Thoracic aorta (tissue), 2 donors: ENCODE data around the gene SYNE3. TPM values are rescaled to one million over a fixed set of nuclear protein-coding genes. Genes with fewer than 3 reads are reported as not detected.
"Not testable (repeated sequence)": the region's sequence is repeated elsewhere in the genome, so short reads cannot be mapped to it uniquely, and the experiment has no call there.

ENCODE experiments used
- ATAC-seq: fragments of 150-250 bp; one replicate; pipeline ENCODE4 v1.8.0; 2017; ENCODE audit warnings: low read depth; ENCODE audit not compliant: insufficient number of reproducible peaks, low FRiP score
- DNase-seq: peaks from one replicate; pipeline ENCODE4 v3.0.0-alpha.2; 2020; ENCODE audit warnings: low spot score
- H3K27ac ChIP-seq, 2 donors: fragments of 200-600 bp; sonication (generic); 1 replicate in 1 of 2; 2 replicates in 1 of 2; pipeline ENCODE4 v1.5.1; 2016; ENCODE audit warnings: mild to moderate bottlenecking in 2 of 2, moderate library complexity in 2 of 2
- H3K27me3 ChIP-seq: fragments of 200-600 bp; sonication (generic); replicated peaks from 2 replicates; pipeline ENCODE4 v1.6.0; 2016; ENCODE audit warnings: mild to moderate bottlenecking; ENCODE audit not compliant: insufficient read depth
- H3K36me3 ChIP-seq: fragments of 200-600 bp; sonication (generic); one replicate; pipeline ENCODE4 v1.5.1; 2016
- H3K4me1 ChIP-seq, 2 donors: fragments of 200-600 bp; sonication (generic); 1 replicate in 1 of 2; 2 replicates in 1 of 2; pipeline versions ENCODE4 v1.5.1 to v1.6.0; 2016; ENCODE audit warnings: low read depth in 2 of 2, mild to moderate bottlenecking in 1 of 2; ENCODE audit not compliant: control insufficient read depth in 1 of 2
- H3K4me3 ChIP-seq: fragments of 200-600 bp; sonication (generic); 2 replicates; pipeline ENCODE4 v1.5.1; 2016; ENCODE audit warnings: mild to moderate bottlenecking
- H3K9me3 ChIP-seq: fragments of 200-600 bp; sonication (generic); 2 replicates; pipeline ENCODE4 v1.5.1; 2016
- total RNA-seq, 2 donors: library from RNA; depleted of rRNA; stranded (reverse); fragments of >200 nt; gene quantifications; one replicate each; pipeline versions ENCODE4 v1.1.0 to v1.2.3, GENCODE V29; 2016
- TF ChIP-seq, protein P1 (sequence below): fragments of 200-600 bp; sonication (generic); IDR thresholded peaks from one replicate; pipeline ENCODE4 v1.5.1; 2019; ENCODE audit warnings: antibody characterized with exemption

SYNE3 gene
- total RNA-seq, 2 donors from 2014 or later, result 29.5 to 43.4 TPM

DNA sequence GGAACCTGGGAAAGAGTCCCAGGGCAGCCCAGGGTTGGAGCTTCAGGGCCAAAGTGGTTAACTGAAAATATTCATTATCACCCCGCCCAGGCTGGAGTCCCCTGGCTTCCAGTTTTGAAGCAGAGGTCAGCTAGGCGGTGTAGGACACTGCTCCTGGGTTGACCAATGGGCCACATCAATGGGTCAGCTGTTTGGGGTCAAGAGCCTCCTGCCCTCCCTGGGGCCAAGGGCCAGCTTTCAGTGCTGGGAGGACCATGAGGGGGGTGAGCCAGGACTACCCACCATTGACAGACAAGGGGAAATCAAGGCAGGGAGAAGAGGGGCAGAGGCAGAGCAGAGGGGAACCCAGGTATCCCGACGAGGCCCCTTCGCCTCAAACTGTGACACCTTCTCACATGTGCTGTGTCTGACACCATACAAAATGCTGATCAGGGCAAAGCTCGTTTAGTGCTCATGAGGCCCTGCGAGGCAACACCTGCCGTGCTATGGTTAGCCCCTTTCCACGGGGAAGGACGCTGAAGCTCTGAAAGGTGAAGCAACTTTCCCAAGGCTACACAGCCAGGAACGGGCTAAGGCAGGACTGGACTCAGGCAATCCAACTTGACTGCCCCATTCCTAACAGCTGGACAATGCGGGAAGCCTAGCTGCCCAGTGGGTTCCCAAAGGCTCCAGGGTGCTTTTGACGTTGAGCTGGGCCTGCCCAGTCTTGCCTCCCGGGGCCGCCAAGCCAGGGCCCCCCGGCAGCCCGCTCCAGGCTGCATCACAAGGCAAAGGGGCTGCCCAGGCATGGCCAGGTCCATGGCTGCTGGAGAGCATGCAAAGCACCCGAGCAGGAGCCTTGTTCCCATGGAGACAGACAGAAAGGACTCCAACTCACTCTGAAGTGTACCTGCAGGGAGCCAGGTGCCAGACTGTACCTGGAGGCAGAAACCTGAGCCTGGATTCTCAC, 2.0 kb downstream of the SYNE3 start:
- Histone ChIP-seq H3K9me3 (no peaks in the 10 kb centered on the region), H3K27me3 (no peaks in the 10 kb centered on the region), H3K27ac (peak overlapping the region; percentile 36 to 79), H3K4me1 (peaks cover 30 to 53% of the 10 kb centered on the region in 2 donors), H3K4me3 (peak overlapping the region; percentile 79), H3K36me3 (no peaks in the 10 kb centered on the region)
- ATAC-seq (no peak), DNase-seq (no peak)
- TF ChIP-seq, protein P1, sequence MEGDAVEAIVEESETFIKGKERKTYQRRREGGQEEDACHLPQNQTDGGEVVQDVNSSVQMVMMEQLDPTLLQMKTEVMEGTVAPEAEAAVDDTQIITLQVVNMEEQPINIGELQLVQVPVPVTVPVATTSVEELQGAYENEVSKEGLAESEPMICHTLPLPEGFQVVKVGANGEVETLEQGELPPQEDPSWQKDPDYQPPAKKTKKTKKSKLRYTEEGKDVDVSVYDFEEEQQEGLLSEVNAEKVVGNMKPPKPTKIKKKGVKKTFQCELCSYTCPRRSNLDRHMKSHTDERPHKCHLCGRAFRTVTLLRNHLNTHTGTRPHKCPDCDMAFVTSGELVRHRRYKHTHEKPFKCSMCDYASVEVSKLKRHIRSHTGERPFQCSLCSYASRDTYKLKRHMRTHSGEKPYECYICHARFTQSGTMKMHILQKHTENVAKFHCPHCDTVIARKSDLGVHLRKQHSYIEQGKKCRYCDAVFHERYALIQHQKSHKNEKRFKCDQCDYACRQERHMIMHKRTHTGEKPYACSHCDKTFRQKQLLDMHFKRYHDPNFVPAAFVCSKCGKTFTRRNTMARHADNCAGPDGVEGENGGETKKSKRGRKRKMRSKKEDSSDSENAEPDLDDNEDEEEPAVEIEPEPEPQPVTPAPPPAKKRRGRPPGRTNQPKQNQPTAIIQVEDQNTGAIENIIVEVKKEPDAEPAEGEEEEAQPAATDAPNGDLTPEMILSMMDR, result no peak

DNA sequence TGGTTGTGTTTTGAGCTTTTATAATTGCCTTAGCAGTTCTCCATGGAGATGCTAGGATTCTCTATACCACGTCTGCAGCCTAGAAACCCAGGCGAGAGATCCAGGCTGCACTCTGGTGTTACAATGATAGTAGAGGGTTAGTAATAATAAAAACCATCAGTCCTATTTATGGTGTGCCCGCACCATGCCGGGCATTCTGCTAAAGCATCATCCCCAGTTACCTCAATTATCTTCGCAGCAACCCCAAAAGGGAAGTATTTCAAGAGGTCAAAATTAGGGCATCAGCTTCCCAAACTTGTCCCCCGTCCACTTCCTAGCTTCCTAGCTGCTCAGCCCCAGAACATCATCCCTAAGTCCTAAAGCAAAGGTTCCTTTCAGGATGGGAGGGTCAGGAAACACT, 3.2 kb downstream of the SYNE3 start:
- TF ChIP-seq, protein P1, result no peak
- ATAC-seq (no peak), DNase-seq (no peak)
- Histone ChIP-seq H3K4me3 (no peak overlapping the region), H3K27ac (no peak overlapping the region), H3K36me3 (no peaks in the 10 kb centered on the region), H3K27me3 (no peaks in the 10 kb centered on the region), H3K9me3 (no peaks in the 10 kb centered on the region), H3K4me1 (peaks cover 21 to 53% of the 10 kb centered on the region in 2 donors)

DNA sequence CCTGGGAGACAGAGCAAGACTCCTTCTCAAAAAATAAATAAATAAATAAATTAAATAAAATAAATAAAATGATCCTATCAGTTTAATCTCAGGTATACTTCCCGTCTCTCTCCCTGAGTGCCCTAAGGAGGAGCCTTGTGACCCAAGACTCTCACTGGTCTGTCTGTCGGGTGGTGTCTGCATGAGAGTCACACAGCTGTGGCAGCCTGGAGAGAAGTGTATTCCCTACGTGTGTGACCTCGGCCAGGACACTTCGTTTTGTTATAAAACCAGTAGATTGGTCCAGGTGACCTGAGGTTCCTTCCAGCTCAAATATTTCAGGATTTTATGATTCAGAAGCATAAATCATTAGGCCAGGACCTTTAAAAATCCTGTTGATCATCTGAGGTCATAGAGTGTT, 4.8 kb downstream of the SYNE3 start:
- no peaks in the 10 kb centered on the region for H3K9me3 ChIP-seq
- TF ChIP-seq, protein P1, result no peak
- no peaks in the 10 kb centered on the region for H3K27me3 ChIP-seq
- ATAC-seq, result no peak
- no peak overlapping the region for H3K27ac ChIP-seq
- no peak overlapping the region for H3K4me3 ChIP-seq
- no peaks in the 10 kb centered on the region for H3K36me3 ChIP-seq
- no peak for DNase-seq
- peaks cover 20 to 53% of the 10 kb centered on the region in 2 donors for H3K4me1 ChIP-seq

DNA sequence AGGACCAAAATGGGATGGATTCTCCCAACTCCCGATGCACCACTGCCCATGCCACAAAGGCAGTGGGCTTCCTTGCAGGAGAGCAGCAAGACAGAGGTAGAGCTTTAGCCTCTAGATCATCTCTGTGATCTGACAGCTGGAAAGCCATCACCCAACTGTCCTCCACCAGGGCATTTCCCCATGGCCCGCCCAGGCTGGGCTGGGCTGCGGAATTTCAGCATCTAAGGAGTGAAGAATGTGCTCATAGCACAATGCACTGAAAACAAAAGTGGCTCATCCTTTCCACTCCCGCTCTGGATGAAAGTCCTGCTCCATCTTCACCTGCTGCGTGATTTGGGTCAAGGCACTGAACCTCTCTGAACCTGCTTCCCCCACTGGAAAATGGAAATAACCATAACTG, 5.6 kb downstream of the SYNE3 start:
- Histone ChIP-seq H3K4me3 (no peak overlapping the region), H3K36me3 (no peaks in the 10 kb centered on the region), H3K27me3 (no peaks in the 10 kb centered on the region), H3K4me1 (peaks cover 20 to 55% of the 10 kb centered on the region in 2 donors), H3K27ac (no peak overlapping the region), H3K9me3 (no peaks in the 10 kb centered on the region)
- TF ChIP-seq, protein P1, result no peak
- no peak for ATAC-seq
- DNase-seq, result no peak

DNA sequence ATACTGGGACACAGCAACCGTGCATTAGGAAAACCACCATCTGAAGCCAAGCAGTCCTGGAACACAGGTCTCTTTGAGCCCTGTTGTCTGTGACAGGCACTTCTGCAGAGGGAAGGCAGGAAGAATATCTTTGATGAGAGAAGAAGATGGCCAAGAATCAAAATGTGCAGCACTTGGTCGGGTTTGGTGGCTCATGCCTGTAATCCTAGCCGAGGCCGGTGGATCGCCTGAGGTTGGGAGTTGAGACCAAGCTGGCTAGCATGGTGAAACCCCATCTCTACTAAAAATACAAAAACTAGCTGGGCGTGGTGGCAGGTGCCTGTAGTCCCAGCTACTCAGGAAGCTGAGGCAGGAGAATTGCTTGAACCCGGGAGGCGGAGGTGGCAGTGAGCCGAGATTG, 6.1 kb downstream of the SYNE3 start:
- not testable (repeated sequence) for H3K36me3 ChIP-seq, H3K27ac ChIP-seq, H3K27me3 ChIP-seq, H3K4me3 ChIP-seq, DNase-seq, ATAC-seq, H3K9me3 ChIP-seq
- H3K4me1 ChIP-seq, result peaks cover 20 to 51% of the 10 kb centered on the region in 2 donors
